K562 treated with DMSO at 1 percent for 12 hours (cell line): Measurements from ENCODE around the gene POF1B. TPM values are rescaled to one million over a fixed set of nuclear protein-coding genes. Genes with fewer than 3 reads are reported as not detected.

Source experiments
- total RNA-seq: library from RNA; unstranded; fragments of 300-600 nt; gene quantifications from 2 replicates; pipeline ENCODE4 v1.2.3, GENCODE V29; 2022; ENCODE audit not compliant: insufficient read depth

POF1B gene
- not detected in 2 replicates for total RNA-seq

GRCh38 chrX:85379174-85379907 is at the start of gene POF1B:
Gene POF1B, minus strand, starts transcription at chrX:85379665. Its CDS starts 211 bp downstream, at chrX:85379454.

GRCh38 chrX:85243761-85244449 is 135.6 kb downstream of the POF1B start, which contains the start of the genes SATL1 and ZNF711:
Gene SATL1, minus strand, starts transcription at chrX:85243779. Its CDS starts 134,811 bp downstream, at chrX:85108968.
Gene ZNF711, plus strand, starts transcription at chrX:85243991. Its CDS starts 3,582 bp downstream, at chrX:85247573.

Other genes with a start within 250 kb of the POF1B start
- gene SATL1, start 135.9 kb downstream of the POF1B start, total RNA-seq, result 0.16 TPM in 1 of 2 replicates, not detected in the other
- gene ZNF711, start 135.7 kb downstream of the POF1B start, total RNA-seq, result 1.1 and 6.6 TPM in 2 replicates